Testis (tissue), 2 donors: Measurements from ENCODE around the gene CASTOR1.

ENCODE experiments used
- CTCF ChIP-seq, 3 experiments: fragments of 450-650 bp in 2 of 3; fragments of 200-600 bp in 1 of 3; sonication (generic) in 1 of 3; IDR thresholded peaks; one replicate each; pipeline ENCODE4 v1.5.1; 2016 to 2019; ENCODE audit warnings: antibody characterized with exemption in 3 of 3, mild to moderate bottlenecking in 2 of 3, moderate library complexity in 1 of 3
- POLR2A ChIP-seq: fragments of 450-650 bp; IDR thresholded peaks from one replicate; pipeline ENCODE4 v1.6.1; 2017; ENCODE audit warnings: antibody characterized with exemption, mild to moderate bottlenecking, moderate library complexity

DNA sequence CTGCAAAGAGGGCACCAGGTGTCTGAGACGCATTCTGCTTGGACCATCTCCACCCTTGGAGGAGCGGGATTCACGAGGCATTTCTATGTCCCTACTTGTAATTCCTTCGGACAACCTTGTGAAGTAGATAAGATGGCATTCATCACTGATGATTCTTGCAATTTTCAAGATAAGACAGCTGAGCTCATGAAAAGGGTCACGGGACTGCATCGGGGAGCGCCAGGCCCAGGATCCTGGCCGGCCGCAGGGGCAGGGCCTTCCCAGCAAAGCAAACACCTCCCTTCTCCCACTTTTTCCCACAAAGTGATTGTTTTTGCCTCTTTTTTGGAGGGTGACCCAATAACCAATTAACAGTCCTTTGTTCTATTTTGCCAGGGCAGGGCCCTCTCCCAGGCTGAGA lies 51.2 kb downstream of the CASTOR1 start:
- TF ChIP-seq POLR2A = no peak
- no peak for TF ChIP-seq CTCF (IDR thresholded peaks at IDR 0.05)
